SHP77 treated with DMSO at 0.1 percent for 48 hours (cell line): ENCODE measurements around the gene EML1.

ENCODE experiments used
- DNase-seq: peaks from one replicate; lab custom pipeline; 2025; lab: John Stamatoyannopoulos, UW

Gene EML1

GRCh38 chr14:99966037-99966835 is 173.0 kb downstream of the EML1 start:
- DNase-seq = no peak

- DNase-seq = no peak
Measured at GRCh38 chr14:99966912-99967311, 173.7 kb downstream of the EML1 start.

- no peak for DNase-seq
Measured at GRCh38 chr14:99968191-99968920, 175.1 kb downstream of the EML1 start.

- no peak for DNase-seq
Measured at GRCh38 chr14:99968941-99969340, 175.7 kb downstream of the EML1 start.

- DNase-seq = no peak
Measured at GRCh38 chr14:99969673-99970322, 176.6 kb downstream of the EML1 start.

- DNase-seq = no peak
Measured at GRCh38 chr14:99971087-99971940, 178.1 kb downstream of the EML1 start.

- DNase-seq = no peak
Measured at GRCh38 chr14:99971941-99972747, 178.9 kb downstream of the EML1 start.

- DNase-seq = no peak
Measured at GRCh38 chr14:99972748-99973466, 179.7 kb downstream of the EML1 start.

GRCh38 chr14:99975190-99975589 is 182.0 kb downstream of the EML1 start:
- no peak for DNase-seq

- DNase-seq = no peak
Measured at GRCh38 chr14:99976021-99976420, 182.8 kb downstream of the EML1 start.

- no peak for DNase-seq
Measured at GRCh38 chr14:99976681-99977080, 183.5 kb downstream of the EML1 start.

GRCh38 chr14:99980299-99980698 is 187.1 kb downstream of the EML1 start:
- DNase-seq = no peak

GRCh38 chr14:99981806-99982205 is 188.6 kb downstream of the EML1 start:
- no peak for DNase-seq

GRCh38 chr14:99982537-99983250 is 189.5 kb downstream of the EML1 start:
- no peak for DNase-seq

- DNase-seq = no peak
Measured at GRCh38 chr14:99983251-99984015, 190.2 kb downstream of the EML1 start.

GRCh38 chr14:99984036-99984435 is 190.8 kb downstream of the EML1 start:
- no peak for DNase-seq

- no peak for DNase-seq
Measured at GRCh38 chr14:99986396-99986795, 193.2 kb downstream of the EML1 start.

GRCh38 chr14:99989032-99989431 is 195.8 kb downstream of the EML1 start:
- no peak for DNase-seq
